ENCODE data around the gene PPM1B.

GRCh38 chr2:44212302-44212701 is 43.6 kb downstream of the PPM1B start:
- no peak for TF ChIP-seq CTCF (conservative IDR thresholded peaks at IDR 0.05; ENCODE audit: low read depth, low read length)
- TF ChIP-seq MAZ (IDR thresholded peaks at IDR 0.05; ENCODE audit: borderline replicate concordance, low read depth, low read length): no peak

Measured in IMR-90 (cell line).